Natural killer cell (primary cell): Measurements from ENCODE around the gene MFSD2A. TPM values are rescaled to one million over a fixed set of nuclear protein-coding genes. Genes with fewer than 3 reads are reported as not detected.

Experiments used
- ATAC-seq, 3 donors: fragments of 150-1000 bp in 2 of 3; fragments of 200-7000 bp in 1 of 3; cut with Tn5 transposase; 1 replicate in 1 of 3; 2 replicates in 2 of 3; pipeline ENCODE4 v1.10.0; 2021; ENCODE audit warnings: mild to moderate bottlenecking in 2 of 3, moderate library complexity in 2 of 3
- DNase-seq, 2 donors: peaks; one replicate each; pipeline versions ENCODE4 v3.0.0 to v3.0.0-alpha.2; 2013 to 2021; ENCODE audit warnings: mixed read lengths in 1 of 2
- H3K27ac ChIP-seq: one replicate; pipeline ENCODE4 v1.5.1; 2013; ENCODE audit warnings: mild to moderate bottlenecking, low read length
- H3K27me3 ChIP-seq: one replicate; pipeline ENCODE4 v1.6.1; 2013; ENCODE audit warnings: low read length; ENCODE audit not compliant: control insufficient read depth, insufficient read depth
- H3K36me3 ChIP-seq: one replicate; pipeline ENCODE4 v1.6.1; 2013; ENCODE audit warnings: low read length; ENCODE audit not compliant: control insufficient read depth, insufficient read depth
- H3K4me1 ChIP-seq: one replicate; pipeline ENCODE4 v1.6.1; 2013; ENCODE audit warnings: low read length; ENCODE audit not compliant: control insufficient read depth, insufficient read depth
- H3K4me3 ChIP-seq: one replicate; pipeline ENCODE4 v1.5.1; 2013; ENCODE audit warnings: low read length
- H3K9me3 ChIP-seq: one replicate; pipeline ENCODE4 v1.6.1; 2013; ENCODE audit warnings: low read length; ENCODE audit not compliant: control insufficient read depth, insufficient read depth
- H3K27ac Mint-ChIP-seq, 2 donors: one replicate each; pipeline ENCODE4 v1.8.0; 2022; ENCODE audit warnings: mild to moderate bottlenecking in 2 of 2, mixed read lengths in 2 of 2, moderate library complexity in 1 of 2
- H3K27me3 Mint-ChIP-seq, 2 donors: one replicate each; pipeline ENCODE4 v1.8.0; 2022; ENCODE audit warnings: low read depth in 2 of 2, mixed read lengths in 2 of 2
- H3K36me3 Mint-ChIP-seq: one replicate; pipeline ENCODE4 v1.8.0; 2022; ENCODE audit warnings: mixed read lengths
- H3K4me1 Mint-ChIP-seq, 2 donors: one replicate each; pipeline ENCODE4 v1.8.0; 2022; ENCODE audit warnings: mixed read lengths in 2 of 2
- H3K4me3 Mint-ChIP-seq: one replicate; pipeline ENCODE4 v1.8.0; 2022; ENCODE audit warnings: mild to moderate bottlenecking, moderate library complexity, mixed read lengths
- H3K9me3 Mint-ChIP-seq, 2 donors: one replicate each; pipeline ENCODE4 v1.8.0; 2022; ENCODE audit warnings: mixed read lengths in 2 of 2
- CTCF ChIP-seq: fragments of 200-600 bp; IDR thresholded peaks from one replicate; pipeline ENCODE4 v1.8.0; 2022; ENCODE audit warnings: antibody characterized with exemption
- WGBS: methylation state at CpG from one replicate; pipeline ENCODE4 v1.1.7; 2013; ENCODE audit warnings: missing lambda C conversion rate; ENCODE audit not compliant: insufficient coverage; 5-methylcytosine and 5-hydroxymethylcytosine counted together
- intact Hi-C: fragments of 100-400 bp; cut with micrococcal nuclease; formaldehyde crosslinking; loops from one replicate; pipeline ENCODE4 v1.14.2; 2022
- total RNA-seq, 4 donors: library from RNA; stranded (reverse); fragments of 120-200 nt in 1 of 4; gene quantifications; one replicate each; pipeline versions ENCODE4 v1.2.3 to v1.2.4, GENCODE V29; 2013 to 2022

Gene MFSD2A
- 1 to 10 TPM; 2.8 to 4.4 (median 3.7) TPM for total RNA-seq
- total RNA-seq (2013), result 1.2 TPM

DNA sequence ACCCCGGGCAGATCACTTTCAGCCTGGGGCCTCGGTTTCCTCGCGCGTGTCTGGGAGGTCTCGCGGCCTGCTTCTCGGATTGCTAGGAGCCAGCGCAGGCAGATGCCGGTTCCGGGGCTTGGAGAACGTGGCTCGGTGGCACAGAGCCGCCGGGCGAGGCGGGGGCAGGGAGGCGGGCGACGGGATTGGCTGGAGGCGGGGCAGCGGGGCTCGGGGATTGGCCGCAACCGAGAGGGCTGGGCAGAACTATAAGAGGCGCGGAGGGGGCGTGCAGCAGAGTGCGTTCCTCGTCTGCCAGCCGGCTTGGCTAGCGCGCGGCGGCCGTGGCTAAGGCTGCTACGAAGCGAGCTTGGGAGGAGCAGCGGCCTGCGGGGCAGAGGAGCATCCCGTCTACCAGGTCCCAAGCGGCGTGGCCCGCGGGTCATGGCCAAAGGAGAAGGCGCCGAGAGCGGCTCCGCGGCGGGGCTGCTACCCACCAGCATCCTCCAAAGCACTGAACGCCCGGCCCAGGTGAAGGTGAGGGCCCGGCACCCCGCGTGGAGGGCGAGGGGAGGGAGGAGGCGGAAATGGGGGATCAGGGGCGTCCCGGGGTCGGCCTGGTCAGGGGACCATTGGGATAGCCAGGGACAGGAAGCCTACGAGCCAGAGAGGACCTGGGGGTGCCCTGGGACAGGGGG lies at the start of gene MFSD2A:
Gene MFSD2A (plus strand): TSS at position 276 of the 677 bp plus-strand sequence. CDS start 148 bp downstream, at position 424.
- no peak for TF ChIP-seq CTCF
- no peaks in the 10 kb centered on the region for H3K9me3 Mint-ChIP-seq
- H3K4me1 ChIP-seq, result peaks cover 25% of the 10 kb centered on the region
- peaks cover 0 to 3% of the 10 kb centered on the region in 2 donors for H3K27me3 Mint-ChIP-seq
- intact Hi-C loops, result loop anchor here (1.0 kb wide), 1 partner anchor 72 kb away; the partner anchor contains the start of gene TRIT1
- ATAC-seq (peak; percentile 91 to 95 (median 94)), DNase-seq (peak; percentile 68 to 91)
- H3K27me3 ChIP-seq, result no peaks in the 10 kb centered on the region
- peak within 1 kb of the TSS; percentile 94 for H3K4me3 Mint-ChIP-seq
- no peaks in the 10 kb centered on the region for H3K36me3 ChIP-seq
- under 1% methylated on average over 62 of the region's 62 CpGs for WGBS
- H3K4me3 ChIP-seq, result peak within 1 kb of the TSS; percentile 66
- H3K9me3 ChIP-seq, result no peaks in the 10 kb centered on the region
- H3K4me1 Mint-ChIP-seq, result peaks cover 20 to 22% of the 10 kb centered on the region in 2 donors
- H3K27ac ChIP-seq, result no peak within 1 kb of the TSS
- no peaks in the 10 kb centered on the region for H3K36me3 Mint-ChIP-seq
- peak within 1 kb of the TSS; percentile 14 to 80 for H3K27ac Mint-ChIP-seq

DNA sequence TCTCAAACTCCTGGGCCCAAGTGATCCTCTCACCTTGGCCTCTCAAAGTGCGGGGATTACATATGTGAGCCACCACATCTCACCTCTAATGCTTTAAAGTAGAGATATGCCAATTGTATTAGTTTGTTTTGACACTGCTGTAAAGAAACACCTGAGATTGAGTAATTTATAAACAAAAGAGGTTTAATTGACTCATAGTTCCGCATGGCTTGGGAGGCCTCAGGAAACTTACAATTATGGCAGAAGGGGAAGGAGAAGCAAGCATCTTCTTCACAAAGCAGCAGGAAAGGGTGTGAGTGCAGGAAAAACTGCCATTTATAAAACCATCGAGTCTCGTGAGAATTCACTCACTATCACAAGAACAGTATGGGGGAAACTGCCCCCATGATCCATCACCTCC lies 49.8 kb upstream of the MFSD2A start:
- H3K9me3 Mint-ChIP-seq, result peaks cover 0 to 6% of the 10 kb centered on the region in 2 donors

DNA sequence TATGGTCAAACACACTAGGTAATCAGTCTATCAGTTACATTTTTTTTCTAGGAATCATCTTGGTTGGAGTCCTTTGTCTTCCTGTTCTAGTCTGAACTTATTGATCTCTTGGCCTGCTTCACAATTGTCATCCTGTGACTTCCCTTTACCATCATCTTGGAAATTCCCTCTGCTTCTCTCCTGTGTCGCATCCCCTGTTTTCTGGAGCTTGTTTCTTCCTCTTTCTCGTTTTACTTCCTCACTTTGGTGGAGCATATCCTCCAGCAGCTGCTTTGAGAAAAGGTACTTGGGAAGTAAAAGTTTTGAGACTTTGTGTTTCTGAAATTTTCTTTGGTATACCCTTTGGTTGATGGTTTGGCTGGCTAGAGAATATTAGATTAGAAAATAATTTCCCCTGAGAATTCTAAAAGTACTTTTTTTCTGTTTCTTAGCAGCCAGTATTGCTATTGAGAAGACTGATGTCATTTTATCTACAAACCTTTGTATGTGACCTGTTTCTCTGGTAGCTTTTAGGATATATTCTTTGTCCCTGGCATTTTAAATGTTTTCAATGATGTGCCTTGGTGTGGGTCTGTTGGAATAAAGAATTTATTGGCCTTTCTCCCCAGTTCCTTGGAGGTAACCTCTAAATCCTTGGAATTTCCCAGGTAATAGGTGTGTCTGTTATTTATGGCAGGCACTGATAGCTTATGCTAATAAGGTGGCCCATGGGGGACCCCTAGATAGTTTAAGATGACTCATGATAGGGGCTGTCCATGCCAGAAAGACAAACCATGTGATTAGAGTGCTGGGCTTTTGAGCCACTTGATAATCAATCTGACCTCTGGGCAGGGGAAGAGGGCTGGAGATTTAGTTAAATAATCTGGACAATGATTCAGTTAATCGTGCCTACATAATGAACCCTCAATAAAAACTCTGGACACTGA lies 47.2 kb upstream of the MFSD2A start:
- no peak for TF ChIP-seq CTCF
- Histone ChIP-seq H3K27me3 (no peaks in the 10 kb centered on the region), H3K36me3 (no peaks in the 10 kb centered on the region), H3K9me3 (no peaks in the 10 kb centered on the region), H3K4me1 (no peaks in the 10 kb centered on the region), H3K27ac (no peak overlapping the region), H3K4me3 (no peak overlapping the region)
- ATAC-seq (no peak), DNase-seq (no peak)
- no peak overlapping the region for H3K27ac Mint-ChIP-seq
- H3K9me3 Mint-ChIP-seq, result peaks cover 0 to 6% of the 10 kb centered on the region in 2 donors
- peaks cover 28 to 30% of the 10 kb centered on the region in 2 donors for H3K27me3 Mint-ChIP-seq
- no peak overlapping the region for H3K4me3 Mint-ChIP-seq
- H3K4me1 Mint-ChIP-seq, result no peaks in the 10 kb centered on the region
- WGBS, result 60% methylated on average over 2 of the region's 3 CpGs
- peaks cover 6% of the 10 kb centered on the region for H3K36me3 Mint-ChIP-seq
- intact Hi-C loops, result no loop called here

More for the DNA sequence above, 49.8 kb upstream of the MFSD2A start:
- no peak overlapping the region for H3K4me3 Mint-ChIP-seq
- peaks cover 33 to 38% of the 10 kb centered on the region in 2 donors for H3K27me3 Mint-ChIP-seq
- H3K27me3 ChIP-seq, result peaks cover 6% of the 10 kb centered on the region
- H3K27ac ChIP-seq, result no peak overlapping the region
- no peak overlapping the region for H3K27ac Mint-ChIP-seq
- peaks cover 6% of the 10 kb centered on the region for H3K36me3 Mint-ChIP-seq
- intact Hi-C loops, result no loop called here
- WGBS, result 69% methylated on average over 2 of the region's 4 CpGs
- peaks cover 0 to 9% of the 10 kb centered on the region in 2 donors for H3K4me1 Mint-ChIP-seq
- TF ChIP-seq CTCF, result no peak
- H3K4me1 ChIP-seq, result peaks cover 16% of the 10 kb centered on the region
- H3K9me3 ChIP-seq, result no peaks in the 10 kb centered on the region
- DNase-seq, result no peak
- H3K4me3 ChIP-seq, result no peak overlapping the region
- ATAC-seq, result no peak
- no peaks in the 10 kb centered on the region for H3K36me3 ChIP-seq
